ENCODE data around the gene KLHL29. TPM values are rescaled to one million over a fixed set of nuclear protein-coding genes. Genes with fewer than 3 reads are reported as not detected.

KLHL29 gene
- total RNA-seq, 1 experiment from 2014 or later, result 3.4 TPM

DNA sequence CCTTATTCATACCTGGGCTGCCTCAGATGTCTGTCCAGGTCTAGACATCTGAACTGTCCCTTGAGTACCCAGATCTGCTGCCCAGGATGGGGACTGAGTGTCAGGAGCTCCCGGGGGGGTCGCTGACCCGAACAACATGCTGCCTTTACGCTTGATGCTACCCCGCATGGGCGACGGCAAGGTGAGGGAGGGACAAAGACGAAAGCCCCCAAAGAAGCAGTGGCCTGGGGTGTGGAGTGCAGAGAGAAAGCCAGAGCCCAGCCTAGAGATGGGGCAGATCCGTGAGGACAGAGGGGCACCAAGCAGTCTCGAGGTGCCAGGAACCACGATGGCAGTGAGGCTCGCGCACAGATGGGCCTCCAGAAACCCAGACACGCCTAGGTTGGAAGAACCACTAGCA, 307.3 kb downstream of the KLHL29 start:
- H4K20me1 ChIP-seq (ENCODE audit: insufficient read depth), result no peaks in the 10 kb centered on the region; the same call in 1 of the 2 replicates
- no peak overlapping the region for H3K4me3 ChIP-seq
- no peaks in the 10 kb centered on the region for H3K27me3 ChIP-seq (ENCODE audit: insufficient read depth, low read depth)
- no peaks in the 10 kb centered on the region for H3K4me1 ChIP-seq (replicated peaks; ENCODE audit: insufficient read depth)
- H3K9me3 ChIP-seq (ENCODE audit: insufficient read depth, low read depth), result no peaks in the 10 kb centered on the region
- intact Hi-C loops (cut with micrococcal nuclease; ENCODE audit: unreplicated experiment), result no loop called here
- ChIA-PET CTCF (no interaction called here), POLR2A (ENCODE audit: unreplicated experiment) (no interaction called here)
- no peak overlapping the region for H3K4me2 ChIP-seq
- H3K27ac ChIP-seq, result no peak overlapping the region
- no TSS peak for BruUV-seq (replicated peaks)
- no peak for DNase-seq
- no peaks in the 10 kb centered on the region for H3K79me2 ChIP-seq (ENCODE audit: low read depth)
- H3F3A ChIP-seq (ENCODE audit: insufficient read depth, low read depth), result no peaks in the 10 kb centered on the region
- TF ChIP-seq EZH2 (IDR thresholded peaks at IDR 0.05; ENCODE audit: low read depth) (no peak), CTCF (conservative IDR thresholded peaks at IDR 0.05) (no peak)
- no peak overlapping the region for H2AFZ ChIP-seq
- H3K9me2 ChIP-seq (ENCODE audit: insufficient read depth), result no peaks in the 10 kb centered on the region
- no peaks in the 10 kb centered on the region for H3K36me3 ChIP-seq (ENCODE audit: low read depth)

DNA sequence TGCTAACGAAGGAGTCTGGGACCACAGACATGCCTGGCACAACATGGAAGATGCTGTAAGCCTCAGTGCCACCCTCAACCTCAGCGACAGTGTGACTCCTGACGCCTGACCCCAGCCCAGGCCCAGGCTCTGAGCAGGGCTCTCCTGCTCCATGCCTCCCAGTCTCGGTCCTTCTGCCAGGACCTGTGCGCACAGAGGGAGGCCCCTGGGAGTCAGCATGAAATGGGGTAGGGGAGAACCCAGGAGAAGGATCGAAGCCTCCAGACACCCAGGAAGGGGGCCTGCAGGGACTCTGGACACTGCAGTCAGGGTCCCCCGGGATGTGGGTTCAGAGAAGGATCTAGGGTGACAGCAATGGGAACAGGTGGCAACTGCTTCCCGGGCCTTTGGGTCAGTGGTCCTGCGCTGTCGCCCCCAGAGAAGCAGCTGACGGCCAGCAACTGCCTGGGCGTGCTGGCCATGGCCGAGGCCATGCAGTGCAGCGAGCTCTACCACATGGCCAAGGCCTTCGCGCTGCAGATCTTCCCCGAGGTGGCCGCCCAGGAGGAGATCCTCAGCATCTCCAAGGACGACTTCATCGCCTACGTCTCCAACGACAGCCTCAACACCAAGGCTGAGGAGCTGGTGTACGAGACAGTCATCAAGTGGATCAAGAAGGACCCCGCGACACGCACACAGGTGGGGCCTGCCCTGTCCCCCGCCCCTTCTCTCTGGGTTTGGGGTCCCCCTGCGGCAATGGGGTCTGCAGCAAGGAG, 308.0 kb downstream of the KLHL29 start:
- Histone ChIP-seq H3K27me3 (ENCODE audit: insufficient read depth, low read depth) (no peaks in the 10 kb centered on the region), H3K9me3 (ENCODE audit: insufficient read depth, low read depth) (no peaks in the 10 kb centered on the region), H3K79me2 (ENCODE audit: low read depth) (no peaks in the 10 kb centered on the region), H3F3A (ENCODE audit: insufficient read depth, low read depth) (no peaks in the 10 kb centered on the region), H2AFZ (no peak overlapping the region), H4K20me1 (ENCODE audit: insufficient read depth) (no peaks in the 10 kb centered on the region; the same call in 1 of the 2 replicates), H3K4me3 (no peak overlapping the region), H3K9me2 (ENCODE audit: insufficient read depth) (no peaks in the 10 kb centered on the region), H3K27ac (no peak overlapping the region), H3K4me2 (no peak overlapping the region), H3K36me3 (ENCODE audit: low read depth) (no peaks in the 10 kb centered on the region), H3K4me1 (replicated peaks; ENCODE audit: insufficient read depth) (no peaks in the 10 kb centered on the region)
- TF ChIP-seq EZH2 (IDR thresholded peaks at IDR 0.05; ENCODE audit: low read depth) (no peak), CTCF (conservative IDR thresholded peaks at IDR 0.05) (no peak)
- POLR2A ChIA-PET (ENCODE audit: unreplicated experiment), result no interaction called here
- BruUV-seq (replicated peaks), result no TSS peak
- CTCF ChIA-PET, result no interaction called here
- DNase-seq, result no peak
- intact Hi-C loops (cut with micrococcal nuclease; ENCODE audit: unreplicated experiment), result no loop called here

DNA sequence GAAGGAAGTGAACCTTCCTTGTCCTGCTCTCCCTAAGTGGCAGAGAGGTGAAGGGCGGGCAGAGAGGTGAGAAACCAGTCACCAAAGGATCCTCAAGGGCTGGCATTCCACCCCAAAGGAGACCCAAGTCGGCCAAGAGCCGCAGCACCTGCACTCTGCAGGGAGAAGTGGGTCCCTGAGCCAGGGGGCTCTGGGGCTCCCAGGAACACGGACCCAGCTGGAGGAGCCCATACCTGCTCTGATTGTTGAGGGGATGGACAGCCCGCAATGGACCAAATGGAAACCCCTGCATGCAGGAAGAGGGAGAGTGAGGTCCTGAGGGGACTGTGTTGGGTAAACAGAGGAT, 308.6 kb downstream of the KLHL29 start:
- CTCF ChIA-PET, result no interaction called here
- no peak for DNase-seq

More for the DNA sequence above, 308.6 kb downstream of the KLHL29 start:
- no peaks in the 10 kb centered on the region for H3K9me2 ChIP-seq (ENCODE audit: insufficient read depth)
- POLR2A ChIA-PET (ENCODE audit: unreplicated experiment), result no interaction called here
- H3K79me2 ChIP-seq (ENCODE audit: low read depth), result no peaks in the 10 kb centered on the region
- no peak overlapping the region for H3K27ac ChIP-seq
- no peaks in the 10 kb centered on the region for H3K9me3 ChIP-seq (ENCODE audit: insufficient read depth, low read depth)
- H3K27me3 ChIP-seq (ENCODE audit: insufficient read depth, low read depth), result no peaks in the 10 kb centered on the region
- TF ChIP-seq CTCF (conservative IDR thresholded peaks at IDR 0.05) (no peak), EZH2 (IDR thresholded peaks at IDR 0.05; ENCODE audit: low read depth) (no peak)
- H4K20me1 ChIP-seq (ENCODE audit: insufficient read depth), result no peaks in the 10 kb centered on the region; the same call in 1 of the 2 replicates
- H3F3A ChIP-seq (ENCODE audit: insufficient read depth, low read depth), result no peaks in the 10 kb centered on the region
- H3K4me2 ChIP-seq, result no peak overlapping the region
- intact Hi-C loops (cut with micrococcal nuclease; ENCODE audit: unreplicated experiment), result no loop called here
- no peaks in the 10 kb centered on the region for H3K4me1 ChIP-seq (replicated peaks; ENCODE audit: insufficient read depth)
- no peak overlapping the region for H3K4me3 ChIP-seq
- no TSS peak for BruUV-seq (replicated peaks)
- no peak overlapping the region for H2AFZ ChIP-seq
- no peaks in the 10 kb centered on the region for H3K36me3 ChIP-seq (ENCODE audit: low read depth)
